GM12892 (cell line): ENCODE data around the gene TNNT2. TPM values are rescaled to one million over a fixed set of nuclear protein-coding genes. Genes with fewer than 3 reads are reported as not detected.

Experiments used
- DNase-seq: peaks from one replicate; pipeline ENCODE4 v3.0.0; 2011; ENCODE audit not compliant: insufficient read length
- FAIRE-seq: peaks from 2 replicates; lab custom pipeline; 2011; peaks lifted over from hg19 to GRCh38; lab: Jason Lieb, UNC
- POLR2A ChIP-seq: IDR thresholded peaks from 2 replicates; pipeline ENCODE4 v1.6.1; 2011; ENCODE audit warnings: low read depth, low read length, control low read depth
- POLR2AphosphoS5 ChIP-seq: IDR thresholded peaks from 2 replicates; pipeline ENCODE4 v1.6.1; 2011; ENCODE audit warnings: low read depth, low read length, control low read depth
- TAF1 ChIP-seq: IDR thresholded peaks from 2 replicates; pipeline ENCODE4 v1.6.1; 2011; ENCODE audit warnings: low read depth, mild to moderate bottlenecking, control low read depth, low read length, borderline replicate concordance
- polyA plus RNA-seq: library from polyadenylated mRNA; unstranded; fragments of >200 nt; gene quantifications from one replicate; pipeline ENCODE4 v1.2.1, GENCODE V29; 2012; ENCODE audit warnings: missing spikeins, inconsistent platforms; ENCODE audit not compliant: missing spikeins

TNNT2 gene
- not detected for polyA plus RNA-seq

DNA sequence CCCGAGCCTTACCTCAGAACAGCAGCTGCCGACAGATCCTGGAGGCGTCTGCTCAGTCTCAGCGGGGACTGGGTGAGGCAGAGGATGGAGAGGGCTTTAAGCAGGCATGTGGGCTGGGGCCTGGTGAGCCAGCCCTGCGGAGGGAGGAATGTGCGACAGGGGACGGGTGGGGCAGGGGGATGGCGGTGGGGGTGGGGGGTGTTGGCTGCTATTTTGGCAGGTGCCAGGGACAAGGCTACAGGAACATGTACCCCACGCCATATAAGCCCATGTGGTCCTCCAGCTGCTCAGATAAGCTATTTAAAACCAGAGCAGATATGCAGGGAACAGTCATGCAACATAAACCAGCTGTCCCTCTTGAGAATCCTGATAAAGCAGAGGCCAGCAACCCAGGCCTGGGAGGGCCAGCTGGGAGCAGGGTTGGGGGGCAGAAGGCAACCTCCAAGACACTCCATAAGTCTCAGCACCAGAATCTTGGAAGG, at the start of gene TNNT2:
TSS of gene TNNT2 (minus strand) at position 70 of the 482 bp plus-strand sequence. CDS start 4,426 bp downstream, outside the sequence.
- no peak for FAIRE-seq
- DNase-seq = no peak
- TF ChIP-seq POLR2A = no peak
- TF ChIP-seq POLR2AphosphoS5 = no peak
- TF ChIP-seq TAF1 = no peak

- DNase-seq (no peak), FAIRE-seq (no peak)
- no peak for TF ChIP-seq TAF1
- TF ChIP-seq POLR2A = no peak
- TF ChIP-seq POLR2AphosphoS5 = no peak
Observed at GRCh38 chr1:201426479-201427310, 49.2 kb upstream of the TNNT2 start.

DNA sequence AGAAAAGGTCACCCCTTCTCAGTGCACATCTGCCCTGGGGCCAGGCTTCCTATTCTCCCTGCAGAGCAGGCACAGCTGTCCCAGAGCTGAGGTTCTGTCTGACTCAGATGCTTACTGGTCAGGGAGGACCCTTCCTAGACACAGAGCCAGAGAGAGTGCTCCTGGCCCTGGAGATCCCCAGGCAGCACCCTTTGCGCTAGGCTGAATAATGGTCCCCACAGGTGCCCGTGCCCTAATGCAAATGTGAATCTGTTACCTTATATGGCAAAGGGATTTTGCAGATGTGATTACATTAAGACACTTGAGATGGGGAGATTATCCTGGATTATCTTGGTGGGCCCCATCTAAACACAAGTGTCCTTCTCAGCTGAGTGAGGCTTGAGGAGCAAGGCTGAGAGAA, 46.7 kb upstream of the TNNT2 start:
- no peak for TF ChIP-seq POLR2AphosphoS5
- TF ChIP-seq TAF1 = no peak
- TF ChIP-seq POLR2A = no peak
- FAIRE-seq = no peak
- DNase-seq = no peak

DNA sequence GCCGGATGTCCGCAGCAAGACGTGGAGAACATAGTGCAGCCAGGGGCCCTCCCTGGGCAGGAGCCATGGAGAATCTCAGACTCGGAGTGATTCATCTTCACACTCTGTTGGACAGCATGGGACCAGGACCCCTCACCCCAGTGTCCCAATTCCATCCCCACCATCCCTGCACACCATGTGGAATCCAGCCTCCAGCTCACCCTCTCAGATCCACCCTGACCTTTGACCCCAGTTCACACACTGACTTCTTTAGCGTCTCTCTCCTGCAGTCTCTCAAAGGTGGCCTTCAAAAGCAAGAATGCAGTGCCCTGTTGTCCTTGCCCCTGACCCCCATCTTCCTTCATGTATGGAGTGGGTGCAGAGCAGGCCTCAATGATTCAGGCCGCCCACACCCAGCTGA, 46.2 kb upstream of the TNNT2 start:
- no peak for FAIRE-seq
- TF ChIP-seq POLR2A (no peak), POLR2AphosphoS5 (no peak), TAF1 (no peak)

DNA sequence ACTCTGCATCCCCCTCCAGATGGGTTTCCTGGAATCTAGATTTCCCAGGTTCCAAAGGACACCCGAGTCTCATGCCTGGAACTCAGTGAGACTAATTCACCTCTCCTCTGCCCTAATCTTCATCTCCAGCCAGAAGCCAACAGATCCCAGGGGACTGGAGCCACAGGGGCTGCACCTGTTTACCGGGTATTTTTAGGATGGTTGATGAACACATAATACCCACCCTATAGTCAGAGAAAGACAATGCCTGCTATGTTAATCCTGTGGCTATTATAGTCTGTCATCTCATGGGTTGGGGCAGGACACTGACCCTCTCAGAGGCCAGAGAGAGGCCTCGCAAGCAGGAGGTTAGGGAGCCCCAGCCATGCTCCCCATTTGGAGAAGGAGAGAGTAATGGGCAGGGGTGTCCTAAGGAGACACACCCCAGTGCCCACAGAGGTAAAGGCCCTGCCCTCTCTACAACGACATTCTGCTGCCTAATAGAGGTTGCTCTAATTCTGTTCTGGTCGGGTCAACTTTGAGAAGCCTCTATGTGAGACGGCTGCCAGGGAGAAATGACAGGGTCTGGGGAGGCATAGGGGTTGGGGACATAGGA, 45.1 kb upstream of the TNNT2 start:
- TF ChIP-seq POLR2A = no peak
- TF ChIP-seq POLR2AphosphoS5 = no peak
- no peak for TF ChIP-seq TAF1
- no peak for FAIRE-seq
- no peak for DNase-seq

More for the DNA sequence above, 46.2 kb upstream of the TNNT2 start:
- DNase-seq = no peak

DNA sequence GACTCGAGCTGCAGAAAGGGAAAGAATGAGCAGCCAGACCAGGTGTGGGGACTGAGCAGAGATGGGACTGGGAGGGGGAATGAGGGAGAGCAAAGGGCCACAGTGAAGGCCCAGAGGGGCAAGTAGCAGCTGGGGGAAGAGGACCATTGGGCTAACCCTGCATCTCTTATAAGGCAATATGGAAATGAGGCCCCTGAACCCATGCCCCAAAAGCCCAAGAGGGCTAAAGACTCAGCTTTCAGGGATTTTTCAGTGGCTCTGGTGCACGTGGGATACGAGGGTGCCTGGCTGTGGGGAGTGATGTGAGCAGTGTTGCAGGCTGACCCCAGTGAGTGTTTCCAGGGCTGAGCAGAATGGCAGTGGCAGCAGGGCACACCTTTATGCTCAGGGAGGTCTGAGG, 44.5 kb upstream of the TNNT2 start:
- FAIRE-seq = no peak
- TF ChIP-seq TAF1 = no peak
- TF ChIP-seq POLR2AphosphoS5 = no peak
- no peak for TF ChIP-seq POLR2A
- DNase-seq = no peak

DNA sequence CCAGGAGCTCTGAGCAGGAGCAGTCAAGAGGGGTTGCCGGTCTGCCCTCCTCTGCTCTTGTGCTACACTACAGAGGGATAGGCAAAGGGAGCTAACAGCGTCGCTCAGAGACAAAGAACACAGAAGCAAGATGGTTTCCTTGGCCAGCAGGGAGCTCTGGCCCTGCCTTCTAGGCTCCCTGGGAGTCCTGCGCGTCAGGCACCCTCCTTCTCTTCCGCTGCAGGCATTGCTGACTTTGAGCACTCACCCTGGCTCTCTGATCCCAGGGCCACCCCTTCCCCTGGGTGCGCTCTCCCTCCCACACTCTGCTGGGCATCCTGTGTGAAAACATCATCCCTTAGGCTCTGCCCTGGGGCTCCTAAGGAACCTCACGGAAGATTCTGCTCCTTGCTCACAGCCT, 43.6 kb upstream of the TNNT2 start:
- FAIRE-seq (no peak), DNase-seq (no peak)
- TF ChIP-seq TAF1 (no peak), POLR2AphosphoS5 (no peak)

DNA sequence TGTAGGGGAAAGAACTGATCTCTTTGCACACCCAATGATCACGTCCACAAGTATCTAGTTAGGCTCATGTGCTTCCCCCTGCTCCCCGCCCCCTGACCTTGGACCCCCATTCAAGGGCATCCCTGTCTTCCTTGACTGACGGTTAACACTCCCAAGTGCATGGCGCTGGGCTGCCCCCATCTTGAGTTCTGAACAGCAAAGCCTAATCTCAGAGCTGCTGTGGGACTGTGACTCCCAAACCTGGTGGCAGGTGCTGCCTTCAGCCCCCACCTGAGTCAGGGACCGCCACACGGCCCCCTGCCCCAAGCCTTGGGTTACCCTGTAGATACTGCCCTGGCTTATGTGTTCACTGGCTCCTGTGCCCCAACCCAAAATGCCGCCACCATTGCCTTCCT, 43.1 kb upstream of the TNNT2 start:
- DNase-seq (no peak), FAIRE-seq (no peak)
- TF ChIP-seq POLR2AphosphoS5 (no peak), TAF1 (no peak), POLR2A (no peak)

DNA sequence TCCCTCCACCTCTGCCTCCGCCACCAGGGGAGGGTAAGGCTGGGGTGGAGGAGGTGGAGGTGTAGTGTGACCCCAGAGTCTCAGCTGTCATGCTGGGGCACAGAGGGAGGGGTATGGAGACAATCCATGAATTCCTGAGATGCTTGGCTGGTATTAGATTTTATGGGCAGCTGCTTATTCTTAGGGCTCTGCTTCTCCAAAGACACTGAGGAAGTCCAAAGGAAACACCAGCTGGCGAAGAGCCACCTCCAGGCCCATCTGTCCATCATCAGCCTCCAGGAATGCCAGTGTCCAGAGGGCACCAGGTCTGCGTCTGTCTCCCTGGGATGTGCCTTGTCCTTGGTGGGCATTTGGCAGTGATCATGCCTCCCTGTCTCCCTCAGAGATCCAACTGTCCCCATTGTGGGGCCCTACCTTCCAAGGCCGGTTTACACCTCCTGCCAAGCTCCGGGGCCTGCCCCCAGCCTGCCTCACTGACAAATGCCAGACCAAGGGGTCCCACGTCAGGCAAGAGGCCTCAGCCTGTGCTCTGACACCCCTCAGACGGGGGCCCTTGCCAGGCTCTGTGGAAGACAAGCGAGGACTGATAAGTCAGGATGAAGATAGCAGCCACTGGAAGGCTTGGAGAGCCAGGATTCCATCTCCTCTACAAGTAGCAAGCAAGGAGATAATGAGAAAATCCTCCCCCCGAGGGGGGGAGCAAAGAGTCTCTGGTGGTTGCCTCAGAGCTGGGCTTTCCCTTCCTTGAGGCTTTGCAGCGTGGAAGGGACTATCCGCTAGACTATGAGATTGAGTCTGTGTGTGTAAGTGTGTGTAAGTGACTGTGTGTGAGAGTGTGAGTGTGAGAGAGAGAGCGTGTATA, 42.5 kb upstream of the TNNT2 start:
- TF ChIP-seq TAF1 (no peak), POLR2A (no peak), POLR2AphosphoS5 (no peak)
- DNase-seq = no peak
- FAIRE-seq = peak; percentile 21

GRCh38 chr1:201419256-201419655, 41.8 kb upstream of the TNNT2 start:
- no peak for TF ChIP-seq TAF1
- TF ChIP-seq POLR2AphosphoS5 = no peak
- TF ChIP-seq POLR2A = no peak
- FAIRE-seq = no peak
- no peak for DNase-seq

DNA sequence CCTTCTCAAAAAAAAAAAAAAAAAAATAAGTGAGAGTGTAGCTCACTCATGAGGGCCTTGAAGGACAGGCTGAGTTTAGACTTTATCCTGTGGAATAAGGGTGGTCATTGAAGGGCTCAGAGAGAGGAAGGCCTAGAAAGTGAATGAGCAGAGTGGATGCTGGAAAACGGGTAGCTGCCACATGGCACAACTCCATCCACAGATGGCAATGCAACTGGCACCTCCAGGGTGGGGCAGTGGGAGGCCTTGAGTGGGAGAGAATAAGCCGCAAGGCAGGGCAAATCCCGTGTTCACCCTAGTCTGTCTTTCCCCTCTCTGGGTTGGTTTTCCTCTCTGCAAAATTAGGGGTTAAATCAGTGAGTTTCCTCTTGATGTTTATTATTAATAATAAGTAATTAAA, 41.0 kb upstream of the TNNT2 start:
- TF ChIP-seq POLR2AphosphoS5 = no peak
- no peak for TF ChIP-seq TAF1
- no peak for TF ChIP-seq POLR2A
- DNase-seq = no peak
- no peak for FAIRE-seq
